ENCODE measurements around the gene NPM1.

GRCh38 chr5:171369898-171370297 is 17.8 kb upstream of the NPM1 start:
- no peak for TF ChIP-seq CTCF (IDR thresholded peaks at IDR 0.05)
- TF ChIP-seq EZH2 (IDR thresholded peaks at IDR 0.05; ENCODE audit: borderline replicate concordance, insufficient read depth, low read depth, low read length, poor library complexity, severe bottlenecking) = no peak

Measured in B cell (primary cell).